OCI-LY1 (cell line): Measurements from ENCODE around the gene OR51I1.

Source experiments
- H2AFZ ChIP-seq: fragments of 200-600 bp; sonication (generic), shearing (Covaris generic); 2 replicates; pipeline ENCODE4 v1.6.0; 2014; ENCODE audit warnings: antibody characterized with exemption, mild to moderate bottlenecking, low read length
- H3F3A ChIP-seq: fragments of 200-600 bp; sonication (generic), shearing (Covaris generic); 2 replicates; pipeline ENCODE4 v1.6.0; 2014; ENCODE audit warnings: mild to moderate bottlenecking, antibody characterized with exemption, low read length, moderate library complexity; ENCODE audit not compliant: insufficient read depth
- H3K27ac ChIP-seq: fragments of 200-600 bp; sonication (generic); 2 replicates; pipeline ENCODE4 v1.5.1; 2014; ENCODE audit warnings: low read length, mixed run types, mild to moderate bottlenecking, low read depth; ENCODE audit not compliant: poor library complexity, severe bottlenecking
- H3K27me3 ChIP-seq: fragments of 200-600 bp; sonication (generic); 2 replicates; pipeline ENCODE4 v1.6.0; 2014; ENCODE audit warnings: antibody characterized with exemption, mild to moderate bottlenecking, low read length, moderate library complexity; ENCODE audit not compliant: insufficient read depth
- H3K36me3 ChIP-seq: fragments of 200-600 bp; sonication (generic); 2 replicates; pipeline ENCODE4 v1.6.1; 2014; ENCODE audit warnings: mild to moderate bottlenecking, antibody characterized with exemption, low read length, moderate library complexity, mixed read lengths; ENCODE audit not compliant: insufficient read depth
- H3K4me1 ChIP-seq: fragments of 200-600 bp; sonication (generic); 2 replicates; pipeline ENCODE4 v1.5.1; 2014; ENCODE audit warnings: mild to moderate bottlenecking, low read length, moderate library complexity; ENCODE audit not compliant: insufficient read depth, severe bottlenecking
- H3K4me2 ChIP-seq: fragments of 200-600 bp; sonication (generic), shearing (Covaris generic); 2 replicates; pipeline ENCODE4 v1.6.1; 2014; ENCODE audit warnings: low read length
- H3K4me3 ChIP-seq: fragments of 200-600 bp; sonication (generic); 2 replicates; pipeline ENCODE4 v1.5.1; 2014; ENCODE audit warnings: low read length, low read depth, mild to moderate bottlenecking, mixed read lengths; ENCODE audit not compliant: poor library complexity, severe bottlenecking
- H3K79me2 ChIP-seq: fragments of 200-600 bp; shearing (Covaris generic); 2 replicates; pipeline ENCODE4 v1.6.1; 2016; ENCODE audit warnings: mixed run types, low read length, mixed read lengths; ENCODE audit not compliant: insufficient read depth
- H3K9ac ChIP-seq: fragments of 200-600 bp; sonication (generic), shearing (Covaris generic); 2 replicates; pipeline ENCODE4 v1.6.1; 2014; ENCODE audit warnings: mild to moderate bottlenecking, low read length, mixed read lengths
- H3K9me2 ChIP-seq: fragments of 200-600 bp; sonication (generic), shearing (Covaris generic); 2 replicates; pipeline ENCODE4 v1.6.1; 2014; ENCODE audit warnings: low read depth, mild to moderate bottlenecking, low read length, mixed read lengths
- H3K9me3 ChIP-seq: fragments of 200-600 bp; shearing (Covaris generic); 2 replicates; pipeline ENCODE4 v1.6.1; 2014; ENCODE audit warnings: low read length, mixed read lengths
- H4K20me1 ChIP-seq: fragments of 200-600 bp; sonication (generic), shearing (Covaris generic); 2 replicates; pipeline ENCODE4 v1.6.0; 2016; ENCODE audit warnings: mild to moderate bottlenecking, low read length; ENCODE audit not compliant: insufficient read depth
- EZH2 ChIP-seq: fragments of 200-600 bp; sonication (generic), shearing (Covaris generic); IDR thresholded peaks from 2 replicates; pipeline ENCODE4 v1.8.0; 2017; ENCODE audit warnings: borderline replicate concordance, mixed run types, mild to moderate bottlenecking, antibody characterized with exemption, low read length, moderate library complexity, mixed read lengths
- TF ChIP-seq, protein P1 (sequence below): fragments of 200-600 bp; sonication (generic), shearing (Covaris generic); IDR thresholded peaks from 2 replicates; pipeline ENCODE4 v1.5.1; 2017; ENCODE audit warnings: mild to moderate bottlenecking, antibody characterized with exemption, low read length, moderate library complexity, mixed read lengths

OR51I1 gene

DNA sequence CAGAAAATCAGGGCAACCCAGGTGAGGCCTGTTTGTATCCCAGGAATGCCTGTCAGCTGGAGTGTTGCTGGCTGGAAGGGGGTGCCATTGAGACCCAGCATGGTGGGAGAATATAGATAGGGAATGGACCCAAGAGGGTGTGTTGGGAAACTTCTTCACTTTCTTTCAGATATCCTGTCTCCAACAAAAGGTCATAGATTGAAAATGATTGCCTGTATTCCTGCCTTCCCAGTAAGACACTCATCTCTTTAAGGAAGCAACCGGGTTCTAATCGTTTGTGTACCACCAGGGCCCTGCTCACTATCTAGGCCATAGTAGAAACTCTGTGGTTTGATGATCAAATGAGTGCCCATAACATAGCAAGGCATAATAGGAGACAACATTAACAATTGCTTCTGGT lies at the start of gene OR51I1:
Gene OR51I1 (minus strand): TSS at position 101 of the 400 bp plus-strand sequence. CDS start 0 bp downstream, at position 101.
- no peaks in the 10 kb centered on the region for H3K9me3 ChIP-seq
- H3K4me1 ChIP-seq, result no peaks in the 10 kb centered on the region
- H3K9me2 ChIP-seq, result no peaks in the 10 kb centered on the region
- H3K27me3 ChIP-seq, result no peaks in the 10 kb centered on the region
- no peak within 1 kb of the TSS for H3K4me3 ChIP-seq
- H3F3A ChIP-seq, result no peaks in the 10 kb centered on the region
- H3K79me2 ChIP-seq, result no peaks in the 10 kb centered on the region
- TF ChIP-seq, protein P1, sequence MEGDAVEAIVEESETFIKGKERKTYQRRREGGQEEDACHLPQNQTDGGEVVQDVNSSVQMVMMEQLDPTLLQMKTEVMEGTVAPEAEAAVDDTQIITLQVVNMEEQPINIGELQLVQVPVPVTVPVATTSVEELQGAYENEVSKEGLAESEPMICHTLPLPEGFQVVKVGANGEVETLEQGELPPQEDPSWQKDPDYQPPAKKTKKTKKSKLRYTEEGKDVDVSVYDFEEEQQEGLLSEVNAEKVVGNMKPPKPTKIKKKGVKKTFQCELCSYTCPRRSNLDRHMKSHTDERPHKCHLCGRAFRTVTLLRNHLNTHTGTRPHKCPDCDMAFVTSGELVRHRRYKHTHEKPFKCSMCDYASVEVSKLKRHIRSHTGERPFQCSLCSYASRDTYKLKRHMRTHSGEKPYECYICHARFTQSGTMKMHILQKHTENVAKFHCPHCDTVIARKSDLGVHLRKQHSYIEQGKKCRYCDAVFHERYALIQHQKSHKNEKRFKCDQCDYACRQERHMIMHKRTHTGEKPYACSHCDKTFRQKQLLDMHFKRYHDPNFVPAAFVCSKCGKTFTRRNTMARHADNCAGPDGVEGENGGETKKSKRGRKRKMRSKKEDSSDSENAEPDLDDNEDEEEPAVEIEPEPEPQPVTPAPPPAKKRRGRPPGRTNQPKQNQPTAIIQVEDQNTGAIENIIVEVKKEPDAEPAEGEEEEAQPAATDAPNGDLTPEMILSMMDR, result no peak
- no peak for TF ChIP-seq EZH2
- no peak within 1 kb of the TSS for H3K9ac ChIP-seq
- no peak within 1 kb of the TSS for H2AFZ ChIP-seq
- H3K36me3 ChIP-seq, result no peaks in the 10 kb centered on the region
- no peak within 1 kb of the TSS for H3K4me2 ChIP-seq
- H3K27ac ChIP-seq, result no peak within 1 kb of the TSS
- H4K20me1 ChIP-seq, result no peaks in the 10 kb centered on the region

DNA sequence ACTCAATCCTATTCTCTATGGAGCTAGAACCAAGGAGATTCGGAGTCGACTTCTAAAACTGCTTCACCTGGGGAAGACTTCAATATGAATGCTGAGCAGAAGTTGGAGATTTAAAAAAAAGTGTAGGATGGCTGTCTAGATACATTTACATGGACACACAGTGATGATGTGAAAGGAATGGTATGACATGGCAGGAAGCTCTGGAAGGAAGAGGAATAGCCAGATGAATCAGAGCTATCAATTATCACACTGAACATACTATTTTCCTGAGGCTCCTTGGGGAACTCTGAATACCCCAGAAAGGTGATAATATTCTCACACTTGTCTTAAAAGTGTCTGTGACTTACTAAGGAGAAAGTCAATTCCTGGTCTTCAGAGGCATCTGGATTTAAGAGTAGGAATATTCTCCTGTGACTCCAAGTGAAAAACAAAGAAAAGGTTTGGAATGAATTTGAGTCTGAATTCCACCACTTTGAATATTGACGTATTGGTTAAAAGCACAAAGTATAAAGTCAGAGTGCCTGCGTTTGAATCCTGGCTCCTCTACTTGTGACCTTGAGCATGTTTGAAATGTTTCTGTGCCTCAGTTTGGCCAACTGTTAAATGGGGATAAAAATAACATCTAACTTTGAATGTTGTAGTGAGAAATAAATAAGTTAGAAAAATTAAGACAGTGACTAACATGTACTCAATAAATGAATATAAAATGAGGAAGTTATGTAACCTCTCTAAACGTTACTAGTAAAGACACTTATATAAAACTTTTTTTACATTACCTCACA lies 48.5 kb upstream of the OR51I1 start:
- TF ChIP-seq, protein P1, result no peak
- TF ChIP-seq EZH2, result no peak
- no peak overlapping the region for H3K4me3 ChIP-seq
- H3K27me3 ChIP-seq, result no peaks in the 10 kb centered on the region; the same call in 1 of the 2 replicates
- no peaks in the 10 kb centered on the region for H3F3A ChIP-seq
- H3K36me3 ChIP-seq, result no peaks in the 10 kb centered on the region
- H4K20me1 ChIP-seq, result no peaks in the 10 kb centered on the region
- no peak overlapping the region for H3K4me2 ChIP-seq
- H3K9ac ChIP-seq, result no peak overlapping the region
- no peaks in the 10 kb centered on the region for H3K79me2 ChIP-seq
- H3K9me3 ChIP-seq, result no peaks in the 10 kb centered on the region
- H2AFZ ChIP-seq, result no peak overlapping the region
- H3K4me1 ChIP-seq, result no peaks in the 10 kb centered on the region
- H3K27ac ChIP-seq, result no peak overlapping the region
- H3K9me2 ChIP-seq, result no peaks in the 10 kb centered on the region

DNA sequence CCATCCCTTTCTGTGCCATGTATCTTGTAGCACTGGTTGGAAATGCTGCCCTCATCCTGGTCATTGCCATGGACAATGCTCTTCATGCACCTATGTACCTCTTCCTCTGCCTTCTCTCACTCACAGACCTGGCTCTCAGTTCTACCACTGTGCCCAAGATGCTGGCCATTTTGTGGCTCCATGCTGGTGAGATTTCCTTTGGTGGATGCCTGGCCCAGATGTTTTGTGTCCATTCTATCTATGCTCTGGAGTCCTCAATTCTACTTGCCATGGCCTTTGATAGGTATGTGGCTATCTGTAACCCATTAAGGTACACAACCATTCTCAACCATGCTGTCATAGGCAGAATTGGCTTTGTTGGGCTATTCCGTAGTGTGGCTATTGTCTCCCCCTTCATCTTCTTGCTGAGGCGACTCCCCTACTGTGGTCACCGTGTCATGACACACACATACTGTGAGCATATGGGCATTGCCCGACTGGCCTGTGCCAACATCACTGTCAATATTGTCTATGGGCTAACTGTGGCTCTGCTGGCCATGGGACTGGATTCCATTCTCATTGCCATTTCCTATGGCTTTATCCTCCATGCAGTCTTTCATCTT lies 47.6 kb upstream of the OR51I1 start:
- Histone ChIP-seq H3K9me3 (no peaks in the 10 kb centered on the region), H3K27me3 (no peaks in the 10 kb centered on the region; the same call in 1 of the 2 replicates), H3K4me1 (no peaks in the 10 kb centered on the region), H2AFZ (no peak overlapping the region), H3K36me3 (no peaks in the 10 kb centered on the region), H3K9me2 (no peaks in the 10 kb centered on the region), H3K79me2 (no peaks in the 10 kb centered on the region), H3K27ac (no peak overlapping the region), H3K9ac (no peak overlapping the region), H3K4me2 (no peak overlapping the region), H3F3A (no peaks in the 10 kb centered on the region), H3K4me3 (no peak overlapping the region), H4K20me1 (no peaks in the 10 kb centered on the region)
- TF ChIP-seq EZH2, result no peak
- TF ChIP-seq, protein P1, result no peak
